GM23248 (cell line): Measurements from ENCODE around the gene ARFGAP3.

ENCODE experiments used
- EZH2 ChIP-seq: fragments of 200-600 bp; sonication (generic); IDR thresholded peaks from 2 replicates; pipeline ENCODE4 v1.6.1; 2018; ENCODE audit warnings: antibody characterized with exemption, mild to moderate bottlenecking; ENCODE audit not compliant: insufficient read depth, poor library complexity, severe bottlenecking
- EZH2phosphoT487 ChIP-seq: fragments of 200-600 bp; sonication (generic); IDR thresholded peaks from 2 replicates; pipeline ENCODE4 v1.6.1; 2018; ENCODE audit warnings: antibody characterized with exemption, moderate library complexity, mild to moderate bottlenecking, low read depth; ENCODE audit not compliant: insufficient read depth

GRCh38 chr22:42799061-42799460 lies 58.0 kb downstream of the ARFGAP3 start:
- TF ChIP-seq EZH2phosphoT487 = no peak
- no peak for TF ChIP-seq EZH2
